Lung (tissue), 12 donors: ENCODE measurements around the gene AGPAT1. TPM values are rescaled to one million over a fixed set of nuclear protein-coding genes. Genes with fewer than 3 reads are reported as not detected.

Experiments used
- ATAC-seq: fragments of 200-7000 bp; cut with Tn5 transposase; one replicate; pipeline ENCODE4 v1.9.1; 2020; ENCODE audit warnings: moderate number of reproducible peaks; ENCODE audit not compliant: insufficient read depth, low FRiP score
- DNase-seq, 3 donors: peaks; one replicate each; pipeline ENCODE4 v3.0.0-alpha.2; 2013 to 2017
- H3K27ac ChIP-seq, 2 donors: one replicate each; pipeline ENCODE4 v1.5.1; 2013; ENCODE audit warnings: mild to moderate bottlenecking in 2 of 2, moderate library complexity in 2 of 2, control low read depth in 1 of 2, inconsistent platforms in 1 of 2, low read depth in 1 of 2, low read length in 1 of 2
- H3K27me3 ChIP-seq, 3 donors: one replicate each; pipeline ENCODE4 v1.5.1; 2013; ENCODE audit warnings: low read length in 2 of 3; ENCODE audit not compliant: control insufficient read depth in 3 of 3, insufficient read depth in 3 of 3
- H3K36me3 ChIP-seq, 4 donors: one replicate each; pipeline ENCODE4 v1.5.1; 2013; ENCODE audit warnings: low read length in 4 of 4, mild to moderate bottlenecking in 1 of 4, moderate library complexity in 1 of 4; ENCODE audit not compliant: control insufficient read depth in 4 of 4, insufficient read depth in 4 of 4
- H3K4me1 ChIP-seq, 5 donors: one replicate each; pipeline ENCODE4 v1.5.1; 2013; ENCODE audit warnings: low read length in 5 of 5, mild to moderate bottlenecking in 2 of 5, moderate library complexity in 1 of 5; ENCODE audit not compliant: control insufficient read depth in 5 of 5, insufficient read depth in 5 of 5
- H3K4me3 ChIP-seq: one replicate; pipeline ENCODE4 v1.5.1; 2013; ENCODE audit warnings: mild to moderate bottlenecking, control low read depth, moderate library complexity
- H3K9ac ChIP-seq, 2 donors: one replicate each; pipeline ENCODE4 v1.5.1; 2013; ENCODE audit warnings: low read length in 2 of 2, control low read depth in 1 of 2; ENCODE audit not compliant: insufficient read depth in 1 of 2
- H3K9me3 ChIP-seq, 4 donors: one replicate each; pipeline ENCODE4 v1.5.1; 2013; ENCODE audit warnings: low read length in 3 of 4, mild to moderate bottlenecking in 1 of 4, moderate library complexity in 1 of 4; ENCODE audit not compliant: control insufficient read depth in 4 of 4, insufficient read depth in 3 of 4
- WGBS, 2 donors: extraction: QIAGEN DNeasy Blood & Tissue Kit; methylation state at CpG; one replicate each; pipeline ENCODE4 v1.1.7; 2013; 5-methylcytosine and 5-hydroxymethylcytosine counted together
- polyA plus RNA-seq, 2 donors: library from polyadenylated mRNA; stranded (reverse); fragments of 200-250 nt; gene quantifications; one replicate each; pipeline ENCODE4 v1.2.1, GENCODE V29; 2013
- total RNA-seq, 2 donors: library from RNA; depleted of rRNA in 1 of 2; stranded (reverse); fragments of >200 nt in 1 of 2; gene quantifications; one replicate each; pipeline ENCODE4 v1.2.1, GENCODE V29; 2014 to 2021
- TF ChIP-seq, protein P1 (sequence below): IDR thresholded peaks from 2 replicates; pipeline ENCODE4 v1.5.1; 2012; ENCODE audit warnings: mild to moderate bottlenecking; ENCODE audit errors: control extremely low read depth, extremely low read depth
- donor health status: control.
- donor health status: control.
- donor health status: Bipolar disorder and iron deficiency.
- donor health status: healthy.
- donor health status: DM: yes; HTN: yes; CAD: no.

Gene AGPAT1
- total and polyA plus RNA-seq, 4 donors: 24.7 to 52.6 (median 40.5) TPM

GRCh38 chr6:32149092-32149755 is 26.7 kb downstream of the AGPAT1 start:
- H3K36me3 ChIP-seq: no peaks in the 10 kb centered on the region
- no peak overlapping the region for H3K9ac ChIP-seq
- peaks cover 0 to 55% (median 42%) of the 10 kb centered on the region in 3 donors for H3K27me3 ChIP-seq
- 40 to 49% methylated on average over 47 of the region's 47 CpGs for WGBS, 2 donors
- TF ChIP-seq, protein P1, sequence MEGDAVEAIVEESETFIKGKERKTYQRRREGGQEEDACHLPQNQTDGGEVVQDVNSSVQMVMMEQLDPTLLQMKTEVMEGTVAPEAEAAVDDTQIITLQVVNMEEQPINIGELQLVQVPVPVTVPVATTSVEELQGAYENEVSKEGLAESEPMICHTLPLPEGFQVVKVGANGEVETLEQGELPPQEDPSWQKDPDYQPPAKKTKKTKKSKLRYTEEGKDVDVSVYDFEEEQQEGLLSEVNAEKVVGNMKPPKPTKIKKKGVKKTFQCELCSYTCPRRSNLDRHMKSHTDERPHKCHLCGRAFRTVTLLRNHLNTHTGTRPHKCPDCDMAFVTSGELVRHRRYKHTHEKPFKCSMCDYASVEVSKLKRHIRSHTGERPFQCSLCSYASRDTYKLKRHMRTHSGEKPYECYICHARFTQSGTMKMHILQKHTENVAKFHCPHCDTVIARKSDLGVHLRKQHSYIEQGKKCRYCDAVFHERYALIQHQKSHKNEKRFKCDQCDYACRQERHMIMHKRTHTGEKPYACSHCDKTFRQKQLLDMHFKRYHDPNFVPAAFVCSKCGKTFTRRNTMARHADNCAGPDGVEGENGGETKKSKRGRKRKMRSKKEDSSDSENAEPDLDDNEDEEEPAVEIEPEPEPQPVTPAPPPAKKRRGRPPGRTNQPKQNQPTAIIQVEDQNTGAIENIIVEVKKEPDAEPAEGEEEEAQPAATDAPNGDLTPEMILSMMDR: no peak
- DNase-seq (no peak), ATAC-seq (no peak)
- peaks cover 0 to 2% (median 0%) of the 10 kb centered on the region in 4 donors for H3K9me3 ChIP-seq
- H3K4me3 ChIP-seq: no peak overlapping the region
- H3K4me1 ChIP-seq: peaks cover 2 to 24% (median 11%) of the 10 kb centered on the region in 5 donors
- H3K27ac ChIP-seq: no peak overlapping the region

DNA sequence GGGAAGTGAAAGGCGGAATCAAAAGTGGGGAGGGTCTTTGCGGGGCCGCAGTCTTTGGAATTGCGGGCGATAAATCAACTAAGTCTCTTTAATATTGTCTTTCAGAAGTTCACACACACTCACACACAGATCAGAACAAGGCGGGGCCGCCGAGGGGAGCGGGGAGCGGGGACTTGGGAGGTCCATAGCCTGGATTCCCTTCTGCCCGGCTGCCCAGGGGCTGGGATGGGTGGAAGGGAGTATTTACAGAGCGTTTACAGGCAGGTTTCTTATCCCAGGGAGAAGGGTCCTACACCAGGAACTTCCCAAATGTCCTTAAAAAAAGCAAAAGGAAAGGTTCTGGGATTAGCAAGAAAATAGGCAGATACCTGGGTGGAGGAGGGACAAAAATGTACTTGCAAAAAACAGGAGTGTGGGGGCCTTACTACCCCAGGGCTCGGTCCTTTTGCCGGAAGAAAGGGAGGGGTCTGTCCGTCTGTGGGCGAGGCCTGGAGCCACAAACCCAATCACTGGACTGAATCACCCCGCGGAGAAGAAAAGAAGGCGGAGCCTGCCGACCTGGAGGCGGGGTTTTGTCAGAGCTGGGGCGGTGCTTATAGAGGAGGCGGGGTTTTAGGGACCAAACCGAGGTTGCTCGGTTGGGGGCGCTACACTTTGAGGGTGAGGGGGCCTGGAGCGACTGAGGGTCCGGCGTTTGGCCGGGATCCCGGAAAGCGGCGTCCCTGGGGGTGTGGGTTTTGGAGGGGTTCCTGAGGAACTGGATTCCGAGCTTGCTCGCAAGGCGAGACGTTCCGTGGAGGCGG is 27.4 kb downstream of the AGPAT1 start:
- Histone ChIP-seq H3K9me3 (peaks cover 0 to 2% (median 0%) of the 10 kb centered on the region in 4 donors), H3K27ac (no peak overlapping the region), H3K27me3 (peaks cover 0 to 55% (median 42%) of the 10 kb centered on the region in 3 donors), H3K36me3 (no peaks in the 10 kb centered on the region), H3K4me1 (peaks cover 2 to 24% (median 11%) of the 10 kb centered on the region in 5 donors), H3K4me3 (no peak overlapping the region), H3K9ac (no peak overlapping the region)
- peak; percentile 53 to 73 (median 54) for DNase-seq
- WGBS, 2 donors: 13 to 33% methylated on average over 39 of the region's 39 CpGs
- TF ChIP-seq, protein P1: no peak
- ATAC-seq: peak; percentile 49

DNA sequence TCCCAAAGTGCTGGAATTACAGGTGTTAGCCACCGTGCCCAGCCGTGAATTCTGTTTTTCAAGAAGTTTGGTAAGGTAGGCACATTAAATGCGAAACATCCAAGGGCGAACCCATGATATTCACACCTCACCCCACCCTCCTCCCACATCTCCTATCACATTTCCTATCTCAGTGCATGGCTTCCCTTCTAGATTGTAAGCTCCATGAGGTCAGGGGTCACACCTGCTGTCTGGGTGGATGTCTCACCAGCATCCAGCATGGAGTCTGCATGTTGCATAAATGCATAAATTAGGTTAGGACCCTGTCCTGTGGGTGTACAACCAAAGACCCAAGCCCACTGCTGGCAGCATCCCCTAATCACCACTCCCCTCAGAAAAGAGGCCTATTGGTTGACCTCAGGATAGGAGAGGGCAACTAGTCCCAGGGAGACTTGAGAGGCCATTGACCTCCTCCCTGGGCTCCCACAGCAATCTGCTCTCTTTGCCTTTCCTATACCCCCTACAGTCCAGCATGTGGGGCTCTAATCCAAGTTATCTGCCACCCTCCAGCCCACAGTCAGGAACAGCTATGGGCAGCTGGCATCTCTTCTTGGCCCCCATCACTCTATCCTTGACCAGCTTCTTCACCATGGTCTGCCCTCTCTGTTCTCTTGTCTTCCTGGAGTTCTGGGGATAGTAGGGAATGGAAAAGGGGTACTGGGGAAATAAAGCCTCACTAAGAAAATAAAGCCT is 28.3 kb downstream of the AGPAT1 start:
- peaks cover 0 to 57% (median 40%) of the 10 kb centered on the region in 3 donors for H3K27me3 ChIP-seq
- H3K4me3 ChIP-seq: no peak overlapping the region
- ATAC-seq: no peak
- H3K9ac ChIP-seq: no peak overlapping the region
- 87 to 94% methylated on average over 4 of the region's 4 CpGs for WGBS, 2 donors
- H3K36me3 ChIP-seq: no peaks in the 10 kb centered on the region
- no peak overlapping the region for H3K27ac ChIP-seq
- H3K9me3 ChIP-seq: peaks cover 0 to 2% (median 0%) of the 10 kb centered on the region in 4 donors
- TF ChIP-seq, protein P1: no peak
- peaks cover 0 to 17% (median 7%) of the 10 kb centered on the region in 5 donors for H3K4me1 ChIP-seq
- no peak for DNase-seq
